GM12878 (cell line): ENCODE measurements around the gene TBC1D8. TPM values are rescaled to one million over a fixed set of nuclear protein-coding genes. Genes with fewer than 3 reads are reported as not detected.

Experiments used
- ATAC-seq: fragments of 200-7000 bp; cut with Tn5 transposase; 3 replicates; pipeline ENCODE4 v1.9.1; 2020; ENCODE audit warnings: mild to moderate bottlenecking, moderate library complexity
- BruUV-seq: library from RNA; stranded (reverse); fragments of 400-500 nt; replicated peaks from 2 replicates; lab custom pipeline; 2021; lab: Mats Ljungman, UMichigan
- CTCF ChIA-PET: fragments of 300-600 bp; sonication (Branson Sonifier 250); formaldehyde crosslinking; extraction: SDS; loops from one replicate; lab custom pipeline; 2021; ENCODE audit warnings: inconsistent platforms; lab: Yijun Ruan, JAX
- POLR2A ChIA-PET: fragments of 350-600 bp; formaldehyde crosslinking; extraction: SDS; loops from one replicate; lab custom pipeline; 2021; ENCODE audit warnings: inconsistent platforms; lab: Charles Lee
- RAD21 ChIA-PET: fragments of 300-600 bp; sonication (Branson Sonifier 250); formaldehyde crosslinking; loops from one replicate; lab custom pipeline; 2023; ENCODE audit warnings: antibody characterized with exemption; ENCODE audit not compliant: unreplicated experiment; lab: Charles Lee
- SMC1A ChIA-PET: fragments of 300-600 bp; sonication (Branson Sonifier 250); formaldehyde crosslinking; loops from one replicate; lab custom pipeline; 2023; ENCODE audit not compliant: unreplicated experiment, uncharacterized antibody; lab: Charles Lee
- DNase-seq: peaks from one replicate; pipeline ENCODE4 v3.0.0-alpha.2; 2011; ENCODE audit warnings: low read depth, low spot score
- FAIRE-seq: peaks from 3 replicates; lab custom pipeline; 2011; peaks lifted over from hg19 to GRCh38; lab: Jason Lieb, UNC
- H2AFZ ChIP-seq: 2 replicates; pipeline ENCODE4 v1.6.0; 2011; ENCODE audit warnings: low read depth, low read length, control low read depth; ENCODE audit not compliant: control insufficient read depth
- H3K27ac ChIP-seq: 2 replicates; pipeline ENCODE4 v1.5.1; 2011; ENCODE audit warnings: control low read depth; ENCODE audit not compliant: control insufficient read depth, insufficient read depth
- H3K27me3 ChIP-seq, 2 experiments: replicated peaks in 1 of 2; 2 replicates each; pipeline versions ENCODE4 v1.6.0 to v1.6.1; 2011; ENCODE audit warnings: low read length in 1 of 2; ENCODE audit not compliant: control insufficient read depth in 2 of 2, insufficient read depth in 2 of 2
- H3K36me3 ChIP-seq, 2 experiments: 2 replicates each; pipeline ENCODE4 v1.5.1; 2011; ENCODE audit warnings: low read length in 1 of 2; ENCODE audit not compliant: control insufficient read depth in 2 of 2, insufficient read depth in 2 of 2
- H3K4me1 ChIP-seq: 2 replicates; pipeline ENCODE4 v1.6.1; 2011; ENCODE audit warnings: mild to moderate bottlenecking, low read length, moderate library complexity, mixed read lengths; ENCODE audit not compliant: control insufficient read depth, insufficient read depth
- H3K4me2 ChIP-seq: 2 replicates; pipeline ENCODE4 v1.6.0; 2011; ENCODE audit warnings: control low read depth; ENCODE audit not compliant: control insufficient read depth, insufficient read depth
- H3K4me3 ChIP-seq: fragments of 200-600 bp; sonication (generic); 2 replicates; pipeline ENCODE4 v1.5.1; 2016
- H3K79me2 ChIP-seq: 2 replicates; pipeline ENCODE4 v1.6.0; 2011; ENCODE audit warnings: low read length; ENCODE audit not compliant: control insufficient read depth, insufficient read depth
- H3K9ac ChIP-seq: 2 replicates; pipeline ENCODE4 v1.8.0; 2011; ENCODE audit warnings: low read length, control low read depth, mixed read lengths; ENCODE audit not compliant: control insufficient read depth, insufficient read depth
- H3K9me3 ChIP-seq: replicated peaks from 3 replicates; pipeline ENCODE4 v1.5.1; 2011; ENCODE audit warnings: mild to moderate bottlenecking, low read length; ENCODE audit not compliant: control insufficient read depth, insufficient read depth
- H4K20me1 ChIP-seq: 2 replicates; pipeline ENCODE4 v1.6.0; 2011; ENCODE audit not compliant: control insufficient read depth, insufficient read depth
- WGBS: methylation state at CpG from one replicate; pipeline ENCODE4 v1.1.6; 2016; ENCODE audit warnings: low lambda C conversion rate; ENCODE audit not compliant: insufficient replicate concordance, insufficient coverage; ENCODE audit errors: missing lambda C conversion rate; 5-methylcytosine and 5-hydroxymethylcytosine counted together
- in situ Hi-C: fragments of 300-500 bp; cut with MboI; formaldehyde crosslinking; loops from 9 replicates; pipeline ENCODE4 v1.14.3; 2018; ENCODE audit warnings: mixed read lengths
- intact Hi-C: fragments of 100-400 bp; cut with micrococcal nuclease; formaldehyde crosslinking; loops from one replicate; pipeline ENCODE4 v1.14.2; 2022; ENCODE audit not compliant: unreplicated experiment
- polyA plus RNA-seq, 11 experiments: library from polyadenylated mRNA; depleted of rRNA in 4 of 11; unstranded in 6 of 11; stranded (reverse) in 5 of 11; fragments of >200 nt; fragmentation: Nextera tagmentation in 4 of 11; fragmentation: Illumina TruSeq in 1 of 11; extraction: Ambion mirVana in 4 of 11; extraction: Trizol in 1 of 11; gene quantifications; 1 replicate in 1 of 11; 2 replicates in 10 of 11; pipeline versions ENCODE4 v1.2.1 to v1.2.3, GENCODE V29; 2011 to 2016; ENCODE audit warnings: inconsistent platforms in 2 of 11, missing spikeins in 2 of 11, low read depth in 1 of 11
- total RNA-seq, 4 experiments: library from RNA; depleted of rRNA in 3 of 4; stranded (reverse); fragments of >200 nt in 3 of 4; fragmentation: Illumina TruSeq in 1 of 4; extraction: Trizol in 1 of 4; gene quantifications; 2 replicates each; pipeline versions ENCODE4 v1.2.1 to v1.2.3, GENCODE V29; 2013 to 2021
- TF ChIP-seq, protein P1 (sequence below): fragments of 450-650 bp; IDR thresholded peaks from 2 replicates; pipeline ENCODE4 v1.6.1; 2017; ENCODE audit warnings: mild to moderate bottlenecking, moderate library complexity
- TF ChIP-seq, protein P2 (sequence below): IDR thresholded peaks from 2 replicates; pipeline ENCODE4 v1.6.1; 2011; ENCODE audit warnings: borderline replicate concordance, low read depth, mild to moderate bottlenecking, moderate library complexity, low read length; ENCODE audit not compliant: insufficient read depth, poor library complexity, severe bottlenecking
- TF ChIP-seq, protein P3 (sequence below): fragments of 450-650 bp; IDR thresholded peaks from 2 replicates; pipeline ENCODE4 v1.6.1; 2018; ENCODE audit warnings: mild to moderate bottlenecking, low read depth, moderate library complexity; ENCODE audit not compliant: partially characterized antibody

The TBC1D8 gene
- total and polyA plus RNA-seq, 10 of the 15 experiments (the other 5 are each of a cell fraction or from before 2014, with no cell fraction given): 0.80 to 4.9 (median 4.4) TPM

DNA sequence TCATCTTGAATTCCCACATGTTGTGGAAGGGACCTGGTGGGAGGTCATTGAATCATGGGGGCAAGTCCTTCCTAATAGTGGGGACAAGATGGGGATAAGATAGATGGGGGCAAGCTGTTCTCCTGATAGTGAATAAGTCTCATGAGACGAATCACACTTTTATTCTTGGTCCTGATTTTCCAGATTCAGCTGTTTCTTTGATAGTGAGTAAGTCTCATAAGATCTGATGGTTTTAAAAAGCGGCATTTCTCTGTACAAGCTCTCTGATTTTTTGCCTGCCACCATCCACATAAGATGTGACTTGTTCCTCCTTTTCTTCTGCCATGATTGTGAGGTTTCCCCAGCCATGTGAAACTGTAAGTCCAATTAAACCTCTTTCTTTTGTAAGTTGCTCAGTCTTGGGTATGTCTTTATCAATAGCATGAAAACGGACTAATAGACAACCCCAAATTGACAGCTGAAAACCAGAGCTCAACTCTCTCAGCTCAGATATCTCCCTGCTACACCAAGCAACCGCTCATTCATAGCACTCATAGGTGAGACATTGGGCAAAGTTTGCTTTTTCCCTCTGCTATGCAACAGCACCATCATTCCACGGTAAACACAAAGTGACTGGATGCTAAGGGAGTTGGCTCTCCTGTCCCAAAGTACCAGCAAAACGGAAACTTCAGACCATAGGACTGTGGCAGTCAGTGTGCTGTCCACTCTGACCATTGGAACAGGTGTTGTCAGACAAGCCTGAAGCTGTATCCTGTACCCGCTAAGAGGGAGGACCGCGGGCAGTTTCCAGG is 44.9 kb upstream of the TBC1D8 start (continued):
- TF ChIP-seq, protein P1, sequence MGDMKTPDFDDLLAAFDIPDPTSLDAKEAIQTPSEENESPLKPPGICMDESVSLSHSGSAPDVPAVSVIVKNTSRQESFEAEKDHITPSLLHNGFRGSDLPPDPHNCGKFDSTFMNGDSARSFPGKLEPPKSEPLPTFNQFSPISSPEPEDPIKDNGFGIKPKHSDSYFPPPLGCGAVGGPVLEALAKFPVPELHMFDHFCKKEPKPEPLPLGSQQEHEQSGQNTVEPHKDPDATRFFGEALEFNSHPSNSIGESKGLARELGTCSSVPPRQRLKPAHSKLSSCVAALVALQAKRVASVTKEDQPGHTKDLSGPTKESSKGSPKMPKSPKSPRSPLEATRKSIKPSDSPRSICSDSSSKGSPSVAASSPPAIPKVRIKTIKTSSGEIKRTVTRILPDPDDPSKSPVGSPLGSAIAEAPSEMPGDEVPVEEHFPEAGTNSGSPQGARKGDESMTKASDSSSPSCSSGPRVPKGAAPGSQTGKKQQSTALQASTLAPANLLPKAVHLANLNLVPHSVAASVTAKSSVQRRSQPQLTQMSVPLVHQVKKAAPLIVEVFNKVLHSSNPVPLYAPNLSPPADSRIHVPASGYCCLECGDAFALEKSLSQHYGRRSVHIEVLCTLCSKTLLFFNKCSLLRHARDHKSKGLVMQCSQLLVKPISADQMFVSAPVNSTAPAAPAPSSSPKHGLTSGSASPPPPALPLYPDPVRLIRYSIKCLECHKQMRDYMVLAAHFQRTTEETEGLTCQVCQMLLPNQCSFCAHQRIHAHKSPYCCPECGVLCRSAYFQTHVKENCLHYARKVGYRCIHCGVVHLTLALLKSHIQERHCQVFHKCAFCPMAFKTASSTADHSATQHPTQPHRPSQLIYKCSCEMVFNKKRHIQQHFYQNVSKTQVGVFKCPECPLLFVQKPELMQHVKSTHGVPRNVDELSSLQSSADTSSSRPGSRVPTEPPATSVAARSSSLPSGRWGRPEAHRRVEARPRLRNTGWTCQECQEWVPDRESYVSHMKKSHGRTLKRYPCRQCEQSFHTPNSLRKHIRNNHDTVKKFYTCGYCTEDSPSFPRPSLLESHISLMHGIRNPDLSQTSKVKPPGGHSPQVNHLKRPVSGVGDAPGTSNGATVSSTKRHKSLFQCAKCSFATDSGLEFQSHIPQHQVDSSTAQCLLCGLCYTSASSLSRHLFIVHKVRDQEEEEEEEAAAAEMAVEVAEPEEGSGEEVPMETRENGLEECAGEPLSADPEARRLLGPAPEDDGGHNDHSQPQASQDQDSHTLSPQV: no peak
- TF ChIP-seq, protein P2, sequence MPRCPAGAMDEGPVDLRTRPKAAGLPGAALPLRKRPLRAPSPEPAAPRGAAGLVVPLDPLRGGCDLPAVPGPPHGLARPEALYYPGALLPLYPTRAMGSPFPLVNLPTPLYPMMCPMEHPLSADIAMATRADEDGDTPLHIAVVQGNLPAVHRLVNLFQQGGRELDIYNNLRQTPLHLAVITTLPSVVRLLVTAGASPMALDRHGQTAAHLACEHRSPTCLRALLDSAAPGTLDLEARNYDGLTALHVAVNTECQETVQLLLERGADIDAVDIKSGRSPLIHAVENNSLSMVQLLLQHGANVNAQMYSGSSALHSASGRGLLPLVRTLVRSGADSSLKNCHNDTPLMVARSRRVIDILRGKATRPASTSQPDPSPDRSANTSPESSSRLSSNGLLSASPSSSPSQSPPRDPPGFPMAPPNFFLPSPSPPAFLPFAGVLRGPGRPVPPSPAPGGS: no peak

DNA sequence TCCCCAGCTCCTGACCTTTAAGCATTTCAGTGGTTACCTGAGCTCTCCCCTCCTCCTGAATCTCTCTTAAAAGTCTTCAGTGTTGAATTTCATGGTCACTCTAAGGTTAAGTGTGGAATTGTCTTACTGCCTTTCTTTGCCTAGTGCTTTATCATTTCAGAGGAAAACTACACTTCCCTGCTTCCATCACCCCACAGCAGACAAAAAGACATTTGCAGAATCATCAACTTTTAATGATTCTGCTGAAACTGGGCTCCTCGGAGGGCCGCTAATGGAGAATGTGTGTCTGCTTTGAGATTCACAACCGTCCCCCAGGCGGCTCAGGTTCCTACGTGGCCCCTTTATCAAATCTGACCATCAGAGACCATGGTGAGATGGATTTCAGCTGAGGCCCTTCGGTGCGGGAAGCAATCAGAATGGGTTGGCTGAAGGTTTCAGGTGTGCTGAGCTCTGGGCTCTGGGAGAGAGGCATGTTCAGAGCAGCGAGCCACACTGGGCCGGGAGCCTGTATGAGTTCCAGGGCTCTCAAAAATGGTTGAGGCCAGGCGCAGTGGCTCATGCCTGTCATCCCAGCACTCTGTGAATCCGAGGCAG is 41.9 kb upstream of the TBC1D8 start:
- Histone ChIP-seq H2AFZ (no peak overlapping the region), H3K36me3 (no peaks in the 10 kb centered on the region), H3K9me3 (peaks cover 5% of the 10 kb centered on the region; the same call in 2 of the 3 replicates), H4K20me1 (no peaks in the 10 kb centered on the region), H3K27ac (no peak overlapping the region), H3K4me3 (no peak overlapping the region), H3K4me2 (no peak overlapping the region), H3K27me3 (no peaks in the 10 kb centered on the region), H3K4me1 (no peaks in the 10 kb centered on the region), H3K9ac (no peak overlapping the region), H3K79me2 (no peaks in the 10 kb centered on the region)
- WGBS: 58% methylated on average over 11 of the region's 11 CpGs
- FAIRE-seq (no peak), DNase-seq (no peak), ATAC-seq (no peak)
- ChIA-PET RAD21 (no interaction called here), POLR2A (no interaction called here), CTCF (interaction anchor here (1.0 kb wide), 1 partner anchor 12 kb away, joined by 4 read pairs; no protein-coding TSS in a partner anchor), SMC1A (no interaction called here)
- intact Hi-C loops (no loop called here), in situ Hi-C loops (no loop called here)
- no TSS peak for BruUV-seq
- TF ChIP-seq, protein P3, sequence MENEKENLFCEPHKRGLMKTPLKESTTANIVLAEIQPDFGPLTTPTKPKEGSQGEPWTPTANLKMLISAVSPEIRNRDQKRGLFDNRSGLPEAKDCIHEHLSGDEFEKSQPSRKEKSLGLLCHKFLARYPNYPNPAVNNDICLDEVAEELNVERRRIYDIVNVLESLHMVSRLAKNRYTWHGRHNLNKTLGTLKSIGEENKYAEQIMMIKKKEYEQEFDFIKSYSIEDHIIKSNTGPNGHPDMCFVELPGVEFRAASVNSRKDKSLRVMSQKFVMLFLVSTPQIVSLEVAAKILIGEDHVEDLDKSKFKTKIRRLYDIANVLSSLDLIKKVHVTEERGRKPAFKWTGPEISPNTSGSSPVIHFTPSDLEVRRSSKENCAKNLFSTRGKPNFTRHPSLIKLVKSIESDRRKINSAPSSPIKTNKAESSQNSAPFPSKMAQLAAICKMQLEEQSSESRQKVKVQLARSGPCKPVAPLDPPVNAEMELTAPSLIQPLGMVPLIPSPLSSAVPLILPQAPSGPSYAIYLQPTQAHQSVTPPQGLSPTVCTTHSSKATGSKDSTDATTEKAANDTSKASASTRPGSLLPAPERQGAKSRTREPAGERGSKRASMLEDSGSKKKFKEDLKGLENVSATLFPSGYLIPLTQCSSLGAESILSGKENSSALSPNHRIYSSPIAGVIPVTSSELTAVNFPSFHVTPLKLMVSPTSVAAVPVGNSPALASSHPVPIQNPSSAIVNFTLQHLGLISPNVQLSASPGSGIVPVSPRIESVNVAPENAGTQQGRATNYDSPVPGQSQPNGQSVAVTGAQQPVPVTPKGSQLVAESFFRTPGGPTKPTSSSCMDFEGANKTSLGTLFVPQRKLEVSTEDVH: no peak
- TF ChIP-seq, protein P1: no peak
